Stimulated activated CD8-positive, alpha-beta memory T cell treated with anti-CD3 and anti-CD28 coated beads, Interleukin-12 subunit alpha, Interleukin-12 subunit beta, amount 100 ng/mL, for 1 hour (primary cell): ENCODE measurements around the gene CD3E.

Experiments used
- DNase-seq: peaks from one replicate; pipeline ENCODE4 v3.0.0-alpha.2; 2020; ENCODE audit warnings: low read depth

Gene CD3E

DNA sequence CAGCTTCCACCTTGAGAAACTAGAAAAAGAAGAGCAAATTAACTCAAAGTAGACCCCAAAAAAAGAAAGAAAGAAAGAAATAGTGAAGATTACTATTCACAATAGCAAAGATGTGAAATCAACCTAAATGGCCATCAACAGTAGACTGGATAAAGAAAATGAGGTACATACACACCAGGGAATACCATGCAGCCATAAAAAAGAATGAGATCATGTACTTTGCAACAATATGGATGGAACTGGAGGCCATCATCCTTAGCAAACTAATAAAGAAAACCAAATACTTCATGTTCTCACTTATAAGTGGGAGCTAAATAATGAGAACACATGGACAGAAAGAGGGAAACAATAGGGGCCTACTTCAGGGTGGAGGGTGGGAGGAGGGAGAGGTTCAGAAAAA is 24.2 kb downstream of the CD3E start:
- no peak for DNase-seq

DNA sequence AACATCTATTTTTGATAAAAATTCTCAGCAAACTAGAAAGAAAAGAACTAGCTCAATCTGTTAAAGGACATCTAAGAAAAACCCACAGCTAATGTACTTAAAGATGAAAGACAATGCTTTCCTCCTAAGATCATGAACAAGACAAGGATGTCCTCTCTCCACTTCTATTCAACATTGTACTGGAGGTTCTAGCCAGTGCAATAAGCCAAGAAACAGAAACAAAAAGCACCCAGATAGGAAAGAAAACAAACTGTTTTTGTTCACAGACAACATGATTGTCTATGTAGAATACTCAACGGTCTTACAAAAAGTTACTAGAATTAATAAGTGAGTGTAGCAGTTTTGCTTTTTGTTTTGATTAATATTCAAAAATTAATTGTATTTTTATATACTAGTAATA is 30.2 kb downstream of the CD3E start:
- DNase-seq: no peak

DNA sequence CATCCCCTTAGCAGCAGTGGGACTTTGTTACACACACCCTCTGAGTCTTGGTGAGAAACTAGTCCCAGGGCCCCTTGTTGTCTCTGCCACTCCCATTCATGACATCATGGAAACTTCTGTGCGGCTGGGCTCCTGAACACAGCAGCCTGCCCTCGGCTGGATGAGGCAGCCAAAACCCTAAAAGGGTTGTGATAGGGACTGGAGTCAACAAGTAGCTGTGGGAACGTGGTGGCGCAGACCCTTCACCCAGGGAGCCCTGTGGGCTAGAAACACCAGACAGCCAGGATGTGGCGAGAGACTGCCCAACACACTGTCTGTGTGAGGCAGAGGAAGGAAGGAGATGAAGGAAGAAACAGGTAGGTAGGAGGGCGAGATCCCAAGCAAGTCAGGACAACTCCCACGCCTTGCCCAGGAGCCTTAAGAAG is 34.1 kb downstream of the CD3E start:
- DNase-seq: peak; percentile 83

DNA sequence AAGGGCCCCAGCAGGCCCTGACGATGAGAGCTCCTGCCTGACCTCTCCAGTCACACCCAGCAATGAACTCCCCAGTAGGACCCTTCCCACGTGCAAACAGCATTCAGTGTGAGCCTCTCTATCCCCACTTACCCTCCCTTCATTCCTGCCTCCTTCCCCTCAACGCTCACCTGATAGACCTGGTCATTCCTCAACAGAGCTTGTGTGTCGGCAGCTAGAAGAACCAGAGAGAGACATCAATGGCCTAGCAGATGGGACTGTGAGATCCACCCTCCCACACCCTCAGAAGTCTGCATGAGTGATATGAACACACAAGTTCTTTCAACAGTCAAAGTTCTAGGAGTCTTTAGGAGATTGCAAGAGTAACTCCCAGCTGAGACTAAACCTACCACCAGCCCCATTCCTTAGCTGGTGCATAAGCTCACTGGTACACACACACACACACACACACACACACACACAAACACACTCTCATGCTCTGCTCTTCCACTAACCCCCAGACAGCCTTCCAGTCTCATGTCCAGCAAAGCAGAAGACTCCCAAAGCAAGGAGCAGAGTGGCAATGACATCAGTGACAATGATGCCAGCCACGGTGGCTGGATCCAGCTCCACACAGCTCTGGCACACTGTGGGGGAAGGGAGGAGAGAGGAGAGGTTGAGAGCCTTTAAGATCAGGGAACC is 34.9 kb downstream of the CD3E start:
- DNase-seq: no peak

DNA sequence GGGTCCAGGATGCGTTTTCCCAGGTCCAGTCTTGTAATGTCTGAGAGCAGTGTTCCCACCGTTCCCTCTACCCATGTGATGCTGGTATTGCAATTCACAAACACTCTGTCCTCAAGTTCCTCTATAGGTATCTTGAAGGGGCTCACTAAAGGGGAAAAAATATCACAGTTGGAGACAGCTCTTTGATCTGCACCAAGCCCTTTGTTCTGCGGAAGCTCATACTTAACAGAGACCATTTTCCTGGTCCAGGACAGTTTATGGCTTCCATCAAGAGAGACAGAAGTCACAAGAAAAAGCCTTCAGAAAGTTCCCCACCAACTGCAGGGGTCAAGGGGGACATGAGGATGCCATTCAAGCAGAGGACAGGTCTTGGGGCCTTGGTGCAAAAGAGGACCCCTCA is 35.9 kb downstream of the CD3E start:
- DNase-seq: no peak

DNA sequence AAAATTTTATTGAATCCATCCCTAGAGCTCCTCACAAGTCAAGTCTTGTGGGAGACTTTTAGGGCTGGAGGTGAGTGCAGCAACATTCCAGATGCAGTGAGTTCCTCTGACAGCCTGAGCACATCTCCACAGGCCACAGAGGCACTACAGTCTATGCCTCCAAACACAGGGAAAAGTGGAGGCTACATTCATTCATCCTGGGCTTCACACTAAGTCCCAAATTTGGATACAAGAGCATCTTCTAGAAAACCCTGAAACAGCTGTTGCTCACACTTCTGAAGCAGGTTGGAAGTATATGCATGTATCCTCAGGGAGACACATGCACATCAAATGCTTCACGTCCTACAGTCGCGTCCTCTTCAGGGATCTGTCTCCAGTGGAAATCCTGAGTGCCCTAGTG is 36.7 kb downstream of the CD3E start:
- DNase-seq: no peak

DNA sequence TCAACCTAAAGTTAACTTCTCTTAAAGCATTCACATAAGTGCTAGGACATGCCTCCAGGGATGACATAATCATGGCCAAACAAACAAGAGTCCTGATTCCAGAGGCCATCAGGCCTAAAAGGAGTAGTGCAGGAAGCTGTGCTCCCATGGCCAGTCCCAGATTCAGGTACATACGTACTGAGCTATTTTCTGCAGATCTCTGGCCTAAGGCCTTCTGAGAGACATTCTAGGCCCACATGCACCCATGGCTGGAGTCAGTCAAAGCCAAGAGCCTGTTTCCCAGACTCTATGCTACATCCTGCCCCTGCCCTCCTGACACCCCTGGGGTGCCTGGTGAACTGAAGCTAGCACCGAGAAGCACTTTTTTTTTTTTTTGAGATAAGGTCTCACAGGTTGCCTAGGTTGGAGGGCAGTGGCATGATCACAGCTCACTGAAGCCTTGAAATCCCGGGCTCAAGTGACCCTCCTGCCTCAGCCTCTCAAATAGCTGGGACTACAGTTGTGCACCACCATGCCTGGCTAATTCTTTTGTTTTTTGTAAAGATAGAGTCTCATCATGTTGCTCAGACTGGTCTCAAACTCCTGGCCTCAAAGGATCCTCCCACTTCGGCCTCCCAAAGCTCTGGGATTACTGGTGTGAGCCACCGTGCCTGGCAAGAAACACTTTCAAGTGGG is 37.4 kb downstream of the CD3E start:
- no peak for DNase-seq

DNA sequence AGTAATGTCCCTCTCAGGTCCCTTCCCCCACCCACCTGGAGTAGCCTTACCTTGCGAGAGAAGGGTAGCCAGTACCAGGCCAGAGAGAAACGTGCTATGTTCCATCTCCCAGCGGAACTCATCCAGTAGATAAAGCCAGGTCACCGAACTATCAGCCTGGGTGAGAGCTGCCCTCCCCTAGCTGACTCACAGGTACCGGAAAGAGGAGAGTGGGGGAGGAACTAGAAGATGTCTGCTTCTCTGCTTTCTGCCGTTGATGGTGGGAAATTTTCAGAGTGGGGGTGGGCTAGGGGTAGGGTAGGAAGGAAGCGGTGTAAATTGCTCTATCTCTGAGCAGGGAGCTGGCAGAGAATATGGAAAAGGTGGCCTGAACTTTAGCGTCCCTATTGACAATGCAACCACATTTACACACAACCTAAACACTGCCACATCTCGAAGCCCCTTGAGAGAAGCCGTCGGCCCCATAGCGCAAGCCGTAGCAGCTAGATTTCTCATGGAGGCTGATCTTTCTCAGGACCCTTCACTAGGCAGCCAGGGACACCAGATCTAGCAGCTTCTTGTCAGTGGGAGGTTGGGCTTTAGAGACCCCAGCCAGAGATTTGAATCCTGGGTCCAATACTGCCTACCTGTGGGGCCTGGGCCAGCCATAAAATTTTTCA is 38.1 kb downstream of the CD3E start, which contains the start of gene CD3D:
Gene CD3D (minus strand): TSS at position 203 of the 659 bp plus-strand sequence. CDS start 98 bp downstream, at position 105.
- DNase-seq: peak; percentile 52

DNA sequence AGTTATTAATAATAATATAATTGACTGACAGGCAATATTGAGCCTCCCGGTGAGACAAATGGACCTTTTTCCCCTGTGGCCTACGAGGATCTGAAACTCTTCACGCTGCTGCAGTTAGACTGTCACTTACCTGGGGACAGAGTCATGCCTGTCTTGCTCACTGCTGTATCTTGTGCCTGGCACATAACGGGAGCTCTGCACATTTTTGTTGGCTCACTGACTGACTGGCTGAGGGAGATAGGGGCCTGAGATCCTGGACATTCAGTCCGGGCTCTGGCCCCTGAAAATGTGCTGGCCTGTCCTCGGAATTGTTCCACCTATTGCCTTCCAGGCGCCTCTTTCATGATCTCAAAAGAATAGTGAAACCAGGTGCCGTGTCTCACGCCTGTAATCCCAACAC is 38.7 kb downstream of the CD3E start:
- no peak for DNase-seq

DNA sequence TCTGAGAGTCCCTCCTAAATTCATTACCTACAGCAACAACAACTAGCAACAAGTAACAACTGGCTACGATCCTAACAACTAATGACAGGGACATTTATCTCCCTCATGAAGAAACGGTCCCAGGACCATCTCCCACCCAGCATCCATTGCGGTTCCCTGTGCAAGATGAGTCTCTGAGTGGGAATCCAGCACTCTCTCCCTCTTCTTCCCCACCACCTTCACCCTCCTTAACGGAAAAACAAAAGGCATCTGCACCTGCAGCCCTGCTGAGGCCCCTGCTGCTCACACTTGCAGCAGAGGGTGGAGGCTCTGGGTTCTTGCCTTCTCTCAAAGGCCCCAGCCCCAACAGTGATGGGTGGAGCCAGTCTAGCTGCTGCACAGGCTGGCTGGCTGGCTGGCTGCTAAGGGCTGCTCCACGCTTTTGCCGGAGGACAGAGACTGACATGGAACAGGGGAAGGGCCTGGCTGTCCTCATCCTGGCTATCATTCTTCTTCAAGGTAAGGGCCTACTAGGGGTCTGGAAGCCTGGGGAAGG is 39.5 kb downstream of the CD3E start, which contains the start of gene CD3G:
Gene CD3G (plus strand): TSS at position 364 of the 535 bp plus-strand sequence. CDS start 80 bp downstream, at position 444.
- peak; percentile 53 for DNase-seq

DNA sequence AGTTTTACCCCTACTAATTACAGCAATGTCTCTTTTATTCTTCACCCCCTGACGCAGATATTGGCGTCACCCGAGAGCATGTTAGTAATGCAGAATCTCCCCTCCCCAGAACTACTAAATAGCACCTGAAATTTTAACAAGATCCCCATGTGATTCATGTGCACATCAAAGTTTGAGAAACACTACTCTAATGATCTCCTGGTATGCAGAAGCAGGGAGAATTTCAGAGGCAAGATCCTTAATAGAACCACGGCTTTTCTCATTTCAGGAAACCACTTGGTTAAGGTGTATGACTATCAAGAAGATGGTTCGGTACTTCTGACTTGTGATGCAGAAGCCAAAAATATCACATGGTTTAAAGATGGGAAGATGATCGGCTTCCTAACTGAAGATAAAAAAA is 44.9 kb downstream of the CD3E start:
- DNase-seq: no peak

DNA sequence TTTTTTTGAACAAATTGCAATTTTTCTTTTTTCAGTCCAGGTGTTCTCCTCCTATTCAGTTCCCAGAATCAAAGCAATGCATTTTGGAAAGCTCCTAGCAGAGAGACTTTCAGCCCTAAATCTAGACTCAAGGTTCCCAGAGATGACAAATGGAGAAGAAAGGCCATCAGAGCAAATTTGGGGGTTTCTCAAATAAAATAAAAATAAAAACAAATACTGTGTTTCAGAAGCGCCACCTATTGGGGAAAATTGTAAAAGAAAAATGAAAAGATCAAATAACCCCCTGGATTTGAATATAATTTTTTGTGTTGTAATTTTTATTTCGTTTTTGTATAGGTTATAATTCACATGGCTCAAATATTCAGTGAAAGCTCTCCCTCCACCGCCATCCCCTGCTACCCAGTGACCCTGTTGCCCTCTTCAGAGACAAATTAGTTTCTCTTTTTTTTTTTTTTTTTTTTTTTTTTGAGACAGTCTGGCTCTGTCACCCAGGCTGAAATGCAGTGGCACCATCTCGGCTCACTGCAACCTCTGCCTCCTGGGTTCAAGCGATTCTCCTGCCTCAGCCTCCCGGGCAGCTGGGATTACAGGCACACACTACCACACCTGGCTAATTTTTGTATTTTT is 48.7 kb downstream of the CD3E start:
- DNase-seq: no peak

DNA sequence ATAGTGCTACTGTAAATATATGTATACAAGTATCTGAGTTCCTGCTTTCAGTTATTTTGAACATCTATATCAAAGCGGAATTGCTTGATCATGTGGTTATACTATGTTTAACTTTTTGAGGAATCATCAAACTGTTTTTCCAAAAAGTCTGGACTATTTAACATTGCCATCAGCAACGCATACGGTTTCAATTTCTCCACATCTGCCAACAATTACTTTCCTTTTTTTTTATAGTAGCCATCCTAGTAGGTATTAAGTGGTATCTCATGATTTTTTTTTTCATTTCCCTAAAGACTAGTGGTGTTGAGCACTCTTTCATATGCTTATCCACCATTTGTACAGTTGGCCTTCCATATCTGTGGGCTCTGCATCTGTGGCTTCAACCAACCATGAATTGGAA is 53.5 kb downstream of the CD3E start:
- DNase-seq: no peak

DNA sequence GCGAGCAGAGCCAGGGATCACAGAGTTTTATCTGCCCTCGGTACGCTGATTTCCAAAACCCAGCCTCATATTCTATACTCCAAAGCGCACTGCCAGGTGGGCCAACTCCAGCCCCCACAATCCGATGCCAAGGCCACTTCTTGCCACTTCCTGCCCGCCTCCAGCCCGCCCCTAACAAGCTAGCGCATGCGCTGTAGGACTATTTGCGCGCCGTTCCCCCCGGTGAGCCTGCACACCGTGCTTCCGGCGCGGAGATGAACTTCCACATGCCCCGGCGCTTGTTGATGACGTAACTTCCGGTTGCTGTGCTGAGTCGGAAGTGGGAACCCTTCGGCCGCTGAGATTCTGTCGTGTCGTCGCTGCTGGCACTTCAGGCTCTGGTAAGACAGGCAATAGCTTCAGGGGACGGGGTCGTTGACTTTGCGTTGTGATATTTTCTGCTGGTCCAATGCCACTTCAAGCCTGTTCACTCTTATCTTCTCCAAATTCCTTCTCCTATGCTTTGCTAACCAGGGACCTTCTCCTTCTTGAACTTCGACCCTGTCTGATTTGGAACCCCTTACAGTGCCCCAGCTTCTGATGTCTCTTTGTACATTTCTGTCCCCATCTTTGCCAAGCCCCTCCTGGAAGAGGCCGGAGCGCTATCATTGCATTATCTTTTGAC is 54.9 kb downstream of the CD3E start, which contains the start of gene UBE4A:
Gene UBE4A (plus strand): TSS at position 306 of the 664 bp plus-strand sequence. CDS start 5,481 bp downstream, outside the sequence.
- DNase-seq: peak; percentile 98

DNA sequence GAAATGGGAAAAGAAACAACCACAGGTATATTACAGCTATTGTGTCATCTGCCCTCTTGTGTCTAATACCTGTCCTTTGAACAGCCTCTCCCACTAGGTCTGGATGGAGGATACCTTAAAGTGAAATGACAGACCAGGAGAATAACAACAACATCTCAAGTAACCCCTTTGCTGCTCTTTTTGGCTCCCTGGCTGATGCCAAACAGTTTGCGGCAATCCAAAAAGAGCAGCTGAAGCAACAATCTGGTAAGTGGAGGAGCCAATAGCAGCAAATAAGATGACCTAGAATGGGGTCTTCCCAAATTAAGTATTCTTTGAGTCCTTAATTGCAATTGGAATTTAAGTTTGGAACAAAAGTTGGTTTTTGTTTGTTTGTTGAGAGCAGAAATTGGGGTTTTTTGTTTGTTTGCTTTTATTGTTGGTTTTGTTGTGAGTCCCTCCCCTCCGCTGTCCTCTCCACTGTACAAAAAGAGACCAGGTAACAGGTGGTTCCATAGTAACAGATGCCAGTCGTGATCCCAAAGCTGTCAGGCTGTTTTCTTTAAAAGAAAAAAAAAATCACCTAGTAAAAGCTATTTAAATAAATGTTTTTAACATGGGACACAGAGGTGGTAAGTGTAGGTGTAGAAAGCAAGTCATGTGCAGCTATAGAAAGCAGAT is 60.6 kb downstream of the CD3E start:
- no peak for DNase-seq
